H1 (cell line): ENCODE measurements around the gene FASN. TPM values are rescaled to one million over a fixed set of nuclear protein-coding genes. Genes with fewer than 3 reads are reported as not detected.

Source experiments
- CTCF ChIA-PET: fragments of 300-600 bp; sonication (Branson Sonifier 250); formaldehyde crosslinking; loops from one replicate; lab custom pipeline; 2021; ENCODE audit not compliant: partially characterized antibody; lab: Charles Lee
- POLR2A ChIA-PET: fragments of 300-600 bp; sonication (Branson Sonifier 250); formaldehyde crosslinking; loops from one replicate; lab custom pipeline; 2021; ENCODE audit warnings: inconsistent platforms; ENCODE audit not compliant: partially characterized antibody; lab: Charles Lee
- DNase-seq, 2 experiments: peaks; one replicate each; pipeline versions ENCODE4 v3.0.0 to v3.0.0-alpha.2; 2010 to 2022; ENCODE audit warnings: low spot score in 2 of 2, low read depth in 1 of 2, mixed read lengths in 1 of 2
- FAIRE-seq: peaks from 2 replicates; lab custom pipeline; 2011; peaks lifted over from hg19 to GRCh38; lab: Jason Lieb, UNC
- H2AFZ ChIP-seq: 2 replicates; pipeline ENCODE4 v1.8.1; 2012; ENCODE audit warnings: low read length, inconsistent platforms
- H2AK5ac ChIP-seq: 2 replicates; pipeline ENCODE4 v1.6.1; 2013; ENCODE audit warnings: low read depth, low read length
- H2BK120ac ChIP-seq: replicated peaks from 2 replicates; pipeline ENCODE3; 2013; ENCODE audit warnings: low read depth, low read length, inconsistent platforms
- H2BK12ac ChIP-seq: 2 replicates; pipeline ENCODE4 v1.6.1; 2013; ENCODE audit warnings: low read depth, low read length
- H2BK15ac ChIP-seq: 2 replicates; pipeline ENCODE4 v1.6.1; 2013; ENCODE audit warnings: low read length
- H2BK20ac ChIP-seq: 2 replicates; pipeline ENCODE4 v1.6.1; 2013; ENCODE audit warnings: low read length
- H2BK5ac ChIP-seq: 2 replicates; pipeline ENCODE4 v1.6.1; 2013; ENCODE audit warnings: low read depth, low read length
- H3K14ac ChIP-seq: 2 replicates; pipeline ENCODE4 v1.6.1; 2013; ENCODE audit warnings: inconsistent platforms; ENCODE audit not compliant: insufficient read length
- H3K18ac ChIP-seq: 2 replicates; pipeline ENCODE4 v1.6.1; 2013; ENCODE audit warnings: low read length; ENCODE audit errors: extremely low read depth
- H3K23ac ChIP-seq: 2 replicates; pipeline ENCODE4 v1.6.1; 2013; ENCODE audit warnings: inconsistent platforms; ENCODE audit not compliant: insufficient read length
- H3K23me2 ChIP-seq: 2 replicates; pipeline ENCODE4 v1.6.1; 2013; ENCODE audit warnings: low read depth, low read length
- H3K27ac ChIP-seq: 2 replicates; pipeline ENCODE4 v1.6.1; 2011; ENCODE audit warnings: low read depth, low read length, inconsistent platforms
- H3K27me3 ChIP-seq, 4 experiments: replicated peaks in 1 of 4; 1 replicate in 1 of 4; 2 replicates in 3 of 4; pipeline versions ENCODE4 v1.6.1 to v1.8.1; 2011 to 2013; ENCODE audit warnings: low read length in 3 of 4, mild to moderate bottlenecking in 3 of 4, inconsistent platforms in 2 of 4, mixed read lengths in 2 of 4, moderate library complexity in 1 of 4; ENCODE audit not compliant: control insufficient read depth in 3 of 4, insufficient read depth in 3 of 4; ENCODE audit errors: extremely low read depth in 1 of 4
- H3K36me3 ChIP-seq, 4 experiments: 2 replicates each; pipeline versions ENCODE4 v1.6.1 to v1.8.1; 2011 to 2013; ENCODE audit warnings: mild to moderate bottlenecking in 4 of 4, low read length in 3 of 4, moderate library complexity in 2 of 4, control low read depth in 1 of 4, inconsistent platforms in 1 of 4; ENCODE audit not compliant: insufficient read depth in 4 of 4, control insufficient read depth in 2 of 4
- H3K4ac ChIP-seq: replicated peaks from 2 replicates; pipeline ENCODE3; 2013; ENCODE audit warnings: low read length, low read depth, mixed read lengths, inconsistent platforms; ENCODE audit not compliant: insufficient read length
- H3K4me1 ChIP-seq, 4 experiments: replicated peaks in 1 of 4; 1 replicate in 1 of 4; 2 replicates in 3 of 4; pipeline versions ENCODE4 v1.6.1 to v1.8.1; 2011 to 2013; ENCODE audit warnings: low read length in 3 of 4, inconsistent platforms in 2 of 4, mixed read lengths in 1 of 4; ENCODE audit not compliant: insufficient read depth in 4 of 4, control insufficient read depth in 3 of 4
- H3K4me2 ChIP-seq, 2 experiments: 2 replicates each; pipeline versions ENCODE4 v1.6.1 to v1.8.1; 2011 to 2013; ENCODE audit warnings: low read depth in 2 of 2, low read length in 2 of 2, control low read depth in 1 of 2, inconsistent platforms in 1 of 2, mild to moderate bottlenecking in 1 of 2; ENCODE audit not compliant: insufficient read depth in 1 of 2
- H3K4me3 ChIP-seq, 4 experiments: fragments of 200-600, 300-600 bp in 1 of 4; sonication (generic), shearing (Covaris generic), sonication (Bioruptor Twin) in 1 of 4; 2 replicates each; pipeline versions ENCODE4 v1.5.1 to v1.8.1; 2011 to 2016; ENCODE audit warnings: low read length in 4 of 4, low read depth in 3 of 4, control low read depth in 2 of 4, inconsistent platforms in 2 of 4, mild to moderate bottlenecking in 2 of 4, mixed read lengths in 1 of 4, moderate library complexity in 1 of 4; ENCODE audit not compliant: insufficient read depth in 2 of 4; ENCODE audit errors: extremely low read depth in 1 of 4
- H3K56ac ChIP-seq: replicated peaks from 2 replicates; pipeline ENCODE3; 2013; ENCODE audit warnings: low read depth, mild to moderate bottlenecking, mixed read lengths, low read length, inconsistent platforms; ENCODE audit not compliant: insufficient read length
- H3K79me1 ChIP-seq: 2 replicates; pipeline ENCODE4 v1.6.1; 2013; ENCODE audit warnings: low read depth, low read length, control low read depth
- H3K79me2 ChIP-seq, 2 experiments: 2 replicates each; pipeline versions ENCODE4 v1.6.1 to v1.8.1; 2012 to 2013; ENCODE audit warnings: low read length in 2 of 2, mild to moderate bottlenecking in 2 of 2, inconsistent platforms in 1 of 2; ENCODE audit not compliant: insufficient read depth in 2 of 2, control insufficient read depth in 1 of 2
- H3K9ac ChIP-seq, 4 experiments: replicated peaks in 1 of 4; 1 replicate in 1 of 4; 2 replicates in 3 of 4; pipeline versions ENCODE4 v1.6.1 to v1.8.1; 2011 to 2013; ENCODE audit warnings: low read depth in 3 of 4, low read length in 3 of 4, control low read depth in 2 of 4, mild to moderate bottlenecking in 2 of 4, moderate library complexity in 2 of 4, inconsistent platforms in 1 of 4; ENCODE audit errors: extremely low read depth in 1 of 4
- H3K9me3 ChIP-seq, 2 experiments: 2 replicates each; pipeline versions ENCODE4 v1.6.1 to v1.8.1; 2012 to 2013; ENCODE audit warnings: mild to moderate bottlenecking in 2 of 2, moderate library complexity in 2 of 2, control low read depth in 1 of 2, inconsistent platforms in 1 of 2, low read depth in 1 of 2, low read length in 1 of 2, mixed read lengths in 1 of 2; ENCODE audit not compliant: insufficient read depth in 2 of 2
- H4K20me1 ChIP-seq, 2 experiments: replicated peaks in 1 of 2; 2 replicates each; pipeline versions ENCODE3 to v1.8.1; 2011 to 2013; ENCODE audit warnings: inconsistent platforms in 2 of 2, low read length in 2 of 2, mild to moderate bottlenecking in 1 of 2; ENCODE audit not compliant: insufficient read depth in 2 of 2, control insufficient read depth in 1 of 2
- H4K5ac ChIP-seq: 2 replicates; pipeline ENCODE4 v1.6.1; 2013; ENCODE audit warnings: low read length, low read depth, mixed read lengths, inconsistent platforms; ENCODE audit not compliant: insufficient read length
- H4K8ac ChIP-seq: 2 replicates; pipeline ENCODE4 v1.8.0; 2013; ENCODE audit warnings: mild to moderate bottlenecking, moderate library complexity, low read length, inconsistent platforms; ENCODE audit not compliant: insufficient read depth; ENCODE audit errors: extremely low read depth
- H4K91ac ChIP-seq: replicated peaks from 2 replicates; pipeline ENCODE3; 2013; ENCODE audit warnings: low read length, mixed read lengths, inconsistent platforms; ENCODE audit not compliant: insufficient read length
- ATF2 ChIP-seq: IDR thresholded peaks from 2 replicates; pipeline ENCODE4 v1.6.1; 2012; ENCODE audit warnings: low read length, inconsistent platforms
- ATF3 ChIP-seq: IDR thresholded peaks from 2 replicates; pipeline ENCODE4 v1.6.1; 2011; ENCODE audit warnings: low read depth, mild to moderate bottlenecking, low read length; ENCODE audit not compliant: insufficient read depth
- BRCA1 ChIP-seq: IDR thresholded peaks from 2 replicates; pipeline ENCODE4 v1.6.1; 2012; ENCODE audit warnings: low read depth, low read length, improper control_type of control experiment
- CBX5 ChIP-seq: fragments of 300-800, 300-1000 bp; sonication (generic); IDR thresholded peaks from 2 replicates; pipeline ENCODE4 v1.7.1; 2016; ENCODE audit warnings: antibody characterized with exemption, low read length, low read depth
- HDAC6 ChIP-seq: IDR thresholded peaks from one replicate; pipeline ENCODE4 v1.7.1; 2012; ENCODE audit warnings: low read depth, mild to moderate bottlenecking, inconsistent platforms, low read length, moderate library complexity
- KDM1A ChIP-seq: fragments of 200-600, 300-600 bp; sonication (generic); IDR thresholded peaks from 2 replicates; pipeline ENCODE4 v1.7.1; 2016; ENCODE audit warnings: mild to moderate bottlenecking, low read length, borderline replicate concordance
- NRF1 ChIP-seq: IDR thresholded peaks from 2 replicates; pipeline ENCODE4 v1.6.1; 2011; ENCODE audit warnings: mild to moderate bottlenecking, low read depth, low read length, improper control_type of control experiment
- POLR2A ChIP-seq, 2 experiments: IDR thresholded peaks; 1 replicate in 1 of 2; 2 replicates in 1 of 2; pipeline ENCODE4 v1.6.1; 2011; ENCODE audit warnings: low read depth in 2 of 2, low read length in 2 of 2, mild to moderate bottlenecking in 2 of 2; ENCODE audit errors: control extremely low read depth in 1 of 2
- RXRA ChIP-seq: IDR thresholded peaks from 2 replicates; pipeline ENCODE4 v1.6.1; 2011; ENCODE audit warnings: low read depth, mild to moderate bottlenecking, low read length, moderate library complexity; ENCODE audit not compliant: insufficient read depth
- SP4 ChIP-seq: IDR thresholded peaks from 2 replicates; pipeline ENCODE4 v1.6.1; 2012; ENCODE audit warnings: low read length, inconsistent platforms
- TAF1 ChIP-seq: IDR thresholded peaks from 2 replicates; pipeline ENCODE4 v1.6.1; 2011; ENCODE audit warnings: mild to moderate bottlenecking, low read depth, low read length
- WGBS, 2 experiments: shearing (Covaris generic) in 1 of 2; methylation state at CpG; one replicate each; pipeline versions ENCODE4 v1.1.6 to v1.1.7; 2013 to 2015; ENCODE audit warnings: low lambda C conversion rate in 2 of 2, mixed read lengths in 2 of 2, inconsistent platforms in 1 of 2, low coverage in 1 of 2, missing lambda C conversion rate in 1 of 2; ENCODE audit not compliant: insufficient replicate concordance in 2 of 2, insufficient coverage in 1 of 2, insufficient read length in 1 of 2; ENCODE audit errors: extremely low coverage in 1 of 2, missing lambda C conversion rate in 1 of 2; 5-methylcytosine and 5-hydroxymethylcytosine counted together
- polyA plus RNA-seq, 7 experiments: library from polyadenylated mRNA; depleted of rRNA in 3 of 7; stranded (reverse) in 5 of 7; unstranded in 2 of 7; fragments of >200 nt in 5 of 7; fragments of 200-250 nt in 2 of 7; gene quantifications; 1 replicate in 5 of 7; 2 replicates in 1 of 7; 4 replicates in 1 of 7; pipeline versions ENCODE4 v1.2.1 to v1.2.3, GENCODE V29; 2011 to 2013; ENCODE audit warnings: missing spikeins in 2 of 7, mixed read lengths in 2 of 7
- total RNA-seq: library from RNA; stranded (reverse); fragmentation: NEBNext Ultra II Directional; extraction: Animal tissue kit (Norgen Biotek cat#: 25700); gene quantifications from 2 replicates; pipeline ENCODE4 v1.2.1, GENCODE V29; 2021

FASN gene
- total and polyA plus RNA-seq, 2 of the 8 experiments (the other 6 are each of a cell fraction or from before 2014, with no cell fraction given) = 143 to 561 TPM

GRCh38 chr17:82058230-82058854 lies 39.7 kb downstream of the FASN start:
- Histone ChIP-seq H3K79me2 (peaks cover 0 to under 1% of the 10 kb centered on the region in 2 experiments; a peak in 1 of 4 replicates), H4K91ac (no peak overlapping the region), H4K20me1 (peaks cover under 1 to 19% of the 10 kb centered on the region in 2 experiments), H3K4me2 (no peak overlapping the region), H2BK12ac (no peak overlapping the region), H2BK15ac (no peak overlapping the region), H3K9me3 (no peaks in the 10 kb centered on the region), H2BK120ac (no peak overlapping the region), H4K8ac (peak overlapping the region; percentile 5; the same call in 1 of the 2 replicates), H3K27ac (no peak overlapping the region), H3K23me2 (no peaks in the 10 kb centered on the region; the same call in 1 of the 2 replicates), H3K4ac (no peak overlapping the region), H3K9ac (no peak overlapping the region), H3K36me3 (peaks cover 14 to 43% (median 36%) of the 10 kb centered on the region in 4 experiments), H3K27me3 (no peaks in the 10 kb centered on the region), H3K56ac (peak overlapping the region; percentile 16), H3K79me1 (no peaks in the 10 kb centered on the region), H3K4me3 (no peak overlapping the region), H3K14ac (no peak overlapping the region), H2AFZ (no peak overlapping the region), H3K23ac (no peak overlapping the region), H2BK5ac (no peak overlapping the region), H3K18ac (no peak overlapping the region), H4K5ac (no peak overlapping the region), H2BK20ac (no peak overlapping the region), H2AK5ac (no peak overlapping the region), H3K4me1 (no peaks in the 10 kb centered on the region)
- no peak for FAIRE-seq
- ChIA-PET CTCF (interaction anchor here (0.9 to 1.7 kb wide), 4 partner anchors 9 to 94 kb away, joined by 3 to 4 read pairs (median 3); no protein-coding TSS in a partner anchor), POLR2A (interaction anchor here (0.6 to 16.2 kb wide), 11 partner anchors 3 to 321 kb away, joined by 3 to 161 read pairs (median 24); partner anchors contain the start of genes DUS1L, GPS1, RAC3 and RFNG)
- no peak for DNase-seq
- 88% methylated on average over 16 of the region's 17 CpGs; no CpG with 5 or more reads in 1 of the 2 experiments for WGBS, 2 experiments
- TF ChIP-seq TAF1 (no peak), HDAC6 (no peak), POLR2A (IDR thresholded peaks at IDR 0.05; ENCODE audit: control extremely low read depth in 1 of 2, low read depth in 2 of 2, low read length in 2 of 2) (no peak), CBX5 (no peak), BRCA1 (no peak), ATF3 (no peak), NRF1 (no peak), SP4 (no peak), ATF2 (no peak), KDM1A (no peak), RXRA (no peak)
